DOHH2 (cell line): ENCODE measurements around the gene RSPO1.

Source experiments
- EZH2phosphoT487 ChIP-seq: fragments of 200-600 bp; sonication (generic); IDR thresholded peaks from 2 replicates; pipeline ENCODE4 v1.6.1; 2017; ENCODE audit warnings: borderline replicate concordance, mild to moderate bottlenecking, antibody characterized with exemption, low read length, moderate library complexity, mixed read lengths
- TF ChIP-seq, protein P1 (sequence below): fragments of 200-600 bp; sonication (generic); IDR thresholded peaks from one replicate; pipeline ENCODE4 v1.5.1; 2014; ENCODE audit warnings: antibody characterized with exemption, mild to moderate bottlenecking, low read depth, low read length; ENCODE audit not compliant: poor library complexity, severe bottlenecking

DNA sequence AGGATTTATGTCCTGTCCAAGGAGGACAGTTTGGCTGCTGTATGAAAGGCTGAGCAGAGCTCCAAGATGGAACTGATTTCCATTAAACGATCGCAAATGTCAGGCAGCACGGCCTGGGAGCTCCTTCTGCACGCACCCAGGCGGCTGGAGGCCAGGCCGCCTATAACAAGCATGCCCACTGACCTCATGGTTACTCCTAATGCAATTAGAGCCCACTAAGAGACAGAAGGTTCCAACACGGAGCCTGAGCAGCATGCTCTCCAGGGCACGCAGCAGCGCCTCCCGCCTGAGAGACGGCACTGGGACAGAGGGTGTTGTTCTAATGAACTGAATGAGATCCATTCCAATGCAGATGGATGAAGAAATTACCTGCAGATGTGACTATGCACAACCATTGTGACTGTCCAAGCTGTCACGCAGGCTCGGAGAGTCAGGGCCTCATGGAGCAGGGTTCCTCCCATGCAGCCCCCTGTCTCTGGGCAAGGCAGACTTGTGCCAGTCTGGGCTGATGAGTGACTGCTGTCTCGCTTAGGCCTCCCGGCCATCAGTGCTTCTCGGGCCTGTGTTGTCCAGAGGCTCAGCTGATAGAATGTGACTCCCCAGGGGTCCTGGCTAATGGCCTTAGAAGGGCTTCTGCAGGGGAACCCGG is 32.5 kb upstream of the RSPO1 start:
- TF ChIP-seq, protein P1, sequence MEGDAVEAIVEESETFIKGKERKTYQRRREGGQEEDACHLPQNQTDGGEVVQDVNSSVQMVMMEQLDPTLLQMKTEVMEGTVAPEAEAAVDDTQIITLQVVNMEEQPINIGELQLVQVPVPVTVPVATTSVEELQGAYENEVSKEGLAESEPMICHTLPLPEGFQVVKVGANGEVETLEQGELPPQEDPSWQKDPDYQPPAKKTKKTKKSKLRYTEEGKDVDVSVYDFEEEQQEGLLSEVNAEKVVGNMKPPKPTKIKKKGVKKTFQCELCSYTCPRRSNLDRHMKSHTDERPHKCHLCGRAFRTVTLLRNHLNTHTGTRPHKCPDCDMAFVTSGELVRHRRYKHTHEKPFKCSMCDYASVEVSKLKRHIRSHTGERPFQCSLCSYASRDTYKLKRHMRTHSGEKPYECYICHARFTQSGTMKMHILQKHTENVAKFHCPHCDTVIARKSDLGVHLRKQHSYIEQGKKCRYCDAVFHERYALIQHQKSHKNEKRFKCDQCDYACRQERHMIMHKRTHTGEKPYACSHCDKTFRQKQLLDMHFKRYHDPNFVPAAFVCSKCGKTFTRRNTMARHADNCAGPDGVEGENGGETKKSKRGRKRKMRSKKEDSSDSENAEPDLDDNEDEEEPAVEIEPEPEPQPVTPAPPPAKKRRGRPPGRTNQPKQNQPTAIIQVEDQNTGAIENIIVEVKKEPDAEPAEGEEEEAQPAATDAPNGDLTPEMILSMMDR: no peak
- no peak for TF ChIP-seq EZH2phosphoT487
